ENCODE results near the gene CD28. TPM values are rescaled to one million over a fixed set of nuclear protein-coding genes. Genes with fewer than 3 reads are reported as not detected.

CD28 gene
- total and polyA plus RNA-seq, 9 of the 15 experiments (the other 6 are each of a cell fraction or from before 2014, with no cell fraction given) = 0.01 to 0.11 TPM; not detected in 7

- BruUV-seq (replicated peaks) = no TSS peak
- DNase-seq (ENCODE audit: extremely low read depth in 1 of 4, low spot score in 3 of 4) = no peak
Observed at GRCh38 chr2:203705178-203705577, 1.3 kb upstream of the CD28 start.

More at GRCh38 chr2:203705178-203705577, 1.3 kb upstream of the CD28 start:
- Histone ChIP-seq H3K27me3 (ENCODE audit: control insufficient read depth in 2 of 2, insufficient read depth in 2 of 2, low read length in 2 of 2) (no peaks in the 10 kb centered on the region; a peak in 1 of 5 replicates), H3K36me3 (ENCODE audit: control insufficient read depth, insufficient read depth, low read length) (no peaks in the 10 kb centered on the region), H3K4me2 (ENCODE audit: insufficient read depth, low read length) (no peak overlapping the region), H2AFZ (ENCODE audit: low read depth, low read length) (no peak overlapping the region), H3K9me3 (replicated peaks; ENCODE audit: control insufficient read depth, insufficient read depth, low read depth, low read length) (no peaks in the 10 kb centered on the region), H3K9ac (ENCODE audit: insufficient read depth in 1 of 2, low read depth in 2 of 2, low read length in 2 of 2) (no peak overlapping the region), H3K9me1 (ENCODE audit: control insufficient read depth, insufficient read depth, low read length) (no peaks in the 10 kb centered on the region), H3K4me3 (no peak overlapping the region), H4K20me1 (replicated peaks; ENCODE audit: control insufficient read depth, insufficient read depth, low read length) (no peaks in the 10 kb centered on the region), H3K79me2 (ENCODE audit: control insufficient read depth, insufficient read depth, low read length) (no peaks in the 10 kb centered on the region), H3K27ac (ENCODE audit: extremely low read depth, low read depth, low read length) (no peak overlapping the region), H3K4me1 (replicated peaks in 1 of 2; ENCODE audit: control insufficient read depth in 2 of 2, insufficient read depth in 2 of 2, low read length in 2 of 2) (no peaks in the 10 kb centered on the region)
- POLR2A ChIA-PET = no interaction called here
- 0% methylated on average over 4 of the region's 6 CpGs for WGBS (ENCODE audit: insufficient coverage, low coverage, missing lambda C conversion rate)
- TF ChIP-seq RBM15 (IDR thresholded peaks at IDR 0.05; ENCODE audit: insufficient read depth, low read length) (no peak), HCFC1 (IDR thresholded peaks at IDR 0.05; ENCODE audit: low read depth, low read length) (no peak), ATF1 (CRISPR knock-in tag; IDR thresholded peaks at IDR 0.05) (no peak), ATF1 (tag; IDR thresholded peaks at IDR 0.05) (no peak), ZNF511 (CRISPR knock-in tag; IDR thresholded peaks at IDR 0.05) (no peak), MCM2 (IDR thresholded peaks at IDR 0.05; ENCODE audit: low read depth) (no peak), RAD21 (CRISPR knock-in tag; conservative IDR thresholded peaks at IDR 0.05 in 1 of 2, IDR thresholded peaks at IDR 0.05 in 1 of 2) (no peak), ERF (CRISPR knock-in tag; IDR thresholded peaks at IDR 0.05) (no peak), XRCC4 (IDR thresholded peaks at IDR 0.05; ENCODE audit: extremely low read depth, insufficient read depth, insufficient read length) (no peak), NR0B1 (IDR thresholded peaks at IDR 0.05; ENCODE audit: partially characterized antibody) (no peak), ZNF785 (CRISPR knock-in tag; IDR thresholded peaks at IDR 0.05) (no peak)
- intact Hi-C loops (cut with micrococcal nuclease) (no loop called here), in situ Hi-C loops (cut with MboI) (no loop called here)
- no peak for ATAC-seq
- FAIRE-seq = no peak
- CTCF ChIA-PET (ENCODE audit: low intra/inter-chr PET ratio) = no interaction called here

Measured in K562 (cell line).